HG02610 (cell line): ENCODE data around the gene EVI2A.

Experiments
- ATAC-seq: cut with Tn5 transposase; IDR thresholded peaks from one replicate; pipeline ENCODE4 v1.9.1; 2021; ENCODE audit warnings: mild to moderate bottlenecking, moderate library complexity; ENCODE audit not compliant: unreplicated experiment

EVI2A gene

GRCh38 chr17:31279401-31279800, 42.0 kb downstream of the EVI2A start:
- ATAC-seq: no peak

DNA sequence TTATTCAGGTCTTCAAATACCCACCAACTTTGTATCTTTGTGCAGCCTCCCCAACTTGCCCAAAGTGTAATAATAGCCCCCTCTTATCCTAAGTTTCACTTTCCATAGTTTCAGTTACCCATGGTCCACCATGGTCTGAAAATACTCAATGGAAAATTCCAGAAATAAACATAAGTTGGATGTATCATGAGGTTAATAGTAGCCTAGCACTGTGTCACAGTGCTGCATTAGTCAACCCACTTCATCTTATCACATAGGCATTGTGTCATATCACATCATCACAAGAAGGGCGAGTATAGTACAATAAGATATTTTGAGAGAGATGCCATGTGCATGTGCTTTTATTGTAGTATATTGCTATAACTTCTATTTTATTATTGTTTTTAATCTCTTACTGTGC, 46.3 kb downstream of the EVI2A start:
- no peak for ATAC-seq

- ATAC-seq: no peak
Measured at GRCh38 chr17:31274252-31274651, 47.2 kb downstream of the EVI2A start.

GRCh38 chr17:31273516-31273915, 47.9 kb downstream of the EVI2A start:
- ATAC-seq: no peak

GRCh38 chr17:31272803-31273202, 48.6 kb downstream of the EVI2A start:
- ATAC-seq: no peak

- no peak for ATAC-seq
Measured at GRCh38 chr17:31272236-31272635, 49.2 kb downstream of the EVI2A start.

- ATAC-seq: no peak
Measured at GRCh38 chr17:31269578-31269983, 51.8 kb downstream of the EVI2A start.

- no peak for ATAC-seq
Measured at GRCh38 chr17:31269036-31269577, 52.3 kb downstream of the EVI2A start.
